ENCODE measurements around the gene KMT2D.

The KMT2D gene

DNA sequence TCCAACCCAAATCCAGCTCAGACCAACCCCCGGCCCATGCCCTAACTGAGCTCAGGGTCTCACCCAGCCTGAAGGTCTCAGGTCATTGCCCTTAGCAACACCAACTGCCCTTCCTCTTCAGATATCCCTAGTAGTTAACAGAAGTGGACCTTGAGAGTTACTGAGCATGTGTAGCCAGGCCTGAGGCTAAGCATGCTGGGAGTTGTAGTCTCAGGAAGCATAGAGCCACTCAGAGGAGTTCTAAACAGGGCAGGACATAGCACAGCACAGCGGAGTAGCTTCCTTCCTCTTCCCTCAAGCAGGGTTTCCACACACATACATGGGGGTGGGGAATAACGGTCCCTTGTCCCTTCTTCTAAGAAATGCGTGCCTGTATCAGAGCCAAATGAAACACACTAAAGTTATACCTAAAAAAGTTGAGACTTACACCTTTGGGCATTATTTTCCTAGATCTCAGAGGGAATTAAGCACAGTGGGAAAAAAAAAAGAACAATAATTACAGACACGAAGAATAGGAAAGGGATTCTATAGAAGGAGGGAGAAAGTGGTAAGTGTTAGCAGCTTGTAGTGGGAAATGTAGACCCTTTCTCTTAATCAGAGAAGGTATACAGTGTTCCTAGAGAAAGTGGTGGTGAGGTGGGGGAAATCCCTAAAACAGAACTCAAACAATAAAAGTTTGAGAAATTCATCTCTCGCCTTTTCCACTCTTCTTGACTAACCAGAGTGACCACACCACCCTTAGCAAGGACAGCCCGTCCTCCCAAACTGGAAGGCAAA, 4.4 kb downstream of the KMT2D start:
- ChIA-PET CTCF (interaction anchor here (1.1 to 4.0 kb wide), 8 partner anchors 8 to 59 kb away, joined by 3 to 30 read pairs (median 5); no protein-coding TSS in a partner anchor), POLR2A (interaction anchor here (0.7 to 1.3 kb wide), 3 partner anchors 8 to 75 kb away, joined by 3 to 4 read pairs (median 3); partner anchors contain the start of gene TUBA1B)
- TF ChIP-seq, protein P1, sequence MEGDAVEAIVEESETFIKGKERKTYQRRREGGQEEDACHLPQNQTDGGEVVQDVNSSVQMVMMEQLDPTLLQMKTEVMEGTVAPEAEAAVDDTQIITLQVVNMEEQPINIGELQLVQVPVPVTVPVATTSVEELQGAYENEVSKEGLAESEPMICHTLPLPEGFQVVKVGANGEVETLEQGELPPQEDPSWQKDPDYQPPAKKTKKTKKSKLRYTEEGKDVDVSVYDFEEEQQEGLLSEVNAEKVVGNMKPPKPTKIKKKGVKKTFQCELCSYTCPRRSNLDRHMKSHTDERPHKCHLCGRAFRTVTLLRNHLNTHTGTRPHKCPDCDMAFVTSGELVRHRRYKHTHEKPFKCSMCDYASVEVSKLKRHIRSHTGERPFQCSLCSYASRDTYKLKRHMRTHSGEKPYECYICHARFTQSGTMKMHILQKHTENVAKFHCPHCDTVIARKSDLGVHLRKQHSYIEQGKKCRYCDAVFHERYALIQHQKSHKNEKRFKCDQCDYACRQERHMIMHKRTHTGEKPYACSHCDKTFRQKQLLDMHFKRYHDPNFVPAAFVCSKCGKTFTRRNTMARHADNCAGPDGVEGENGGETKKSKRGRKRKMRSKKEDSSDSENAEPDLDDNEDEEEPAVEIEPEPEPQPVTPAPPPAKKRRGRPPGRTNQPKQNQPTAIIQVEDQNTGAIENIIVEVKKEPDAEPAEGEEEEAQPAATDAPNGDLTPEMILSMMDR (IDR thresholded peaks at IDR 0.05; ENCODE audit: control extremely low read depth, extremely low read depth, low read depth, missing control alignments): no peak
- peak; percentile 86 for DNase-seq (ENCODE audit: extremely low spot score)

DNA sequence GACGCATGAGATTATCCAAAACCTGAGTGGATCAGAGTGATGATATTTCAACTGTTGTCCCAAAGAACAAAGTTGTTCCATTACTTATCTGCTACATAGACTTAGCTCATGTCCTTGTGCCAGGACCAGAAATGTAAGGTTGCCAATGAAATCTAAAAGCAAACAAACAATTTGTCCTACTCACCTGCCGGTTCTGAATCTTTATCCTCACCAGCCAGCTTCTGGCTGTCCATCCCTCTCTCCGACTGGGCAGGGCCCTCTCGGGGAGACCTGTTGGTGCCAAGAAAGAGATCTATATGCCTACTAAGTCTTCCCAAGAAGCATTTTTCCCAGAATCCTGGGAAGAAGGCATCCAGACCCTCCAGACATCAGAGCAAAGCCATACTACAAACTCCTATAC, 5.5 kb downstream of the KMT2D start:
- TF ChIP-seq, protein P1 (IDR thresholded peaks at IDR 0.05; ENCODE audit: control extremely low read depth, extremely low read depth, low read depth, missing control alignments): no peak
- POLR2A ChIA-PET: interaction anchor here (1.3 kb wide), 1 partner anchor 9 kb away, joined by 4 read pairs; no protein-coding TSS in a partner anchor
- CTCF ChIA-PET: interaction anchor here (1.1 to 4.0 kb wide), 5 partner anchors 9 to 58 kb away, joined by 3 to 30 read pairs (median 4); no protein-coding TSS in a partner anchor
- no peak for DNase-seq (ENCODE audit: extremely low spot score)

- TF ChIP-seq, protein P1 (IDR thresholded peaks at IDR 0.05; ENCODE audit: control extremely low read depth, extremely low read depth, low read depth, missing control alignments): no peak
- DNase-seq (ENCODE audit: extremely low spot score): no peak
- ChIA-PET POLR2A (interaction anchor here (1.3 kb wide), 1 partner anchor 9 kb away, joined by 4 read pairs; no protein-coding TSS in a partner anchor), CTCF (interaction anchor here (1.1 to 4.0 kb wide), 4 partner anchors 9 to 40 kb away, joined by 3 to 30 read pairs (median 6); no protein-coding TSS in a partner anchor)
These were observed 6.1 kb downstream of the KMT2D start for GRCh38 chr12:49054524-49054923.

GRCh38 chr12:49054096-49054495, 6.5 kb downstream of the KMT2D start:
- DNase-seq (ENCODE audit: extremely low spot score): no peak
- POLR2A ChIA-PET: no interaction called here
- CTCF ChIA-PET: interaction anchor here (1.1 to 4.0 kb wide), 2 partner anchors 9 to 10 kb away, joined by 4 to 30 read pairs; no protein-coding TSS in a partner anchor
- TF ChIP-seq, protein P1 (IDR thresholded peaks at IDR 0.05; ENCODE audit: control extremely low read depth, extremely low read depth, low read depth, missing control alignments): no peak

GRCh38 chr12:49052451-49053208, 8.0 kb downstream of the KMT2D start:
- ChIA-PET CTCF (interaction anchor here (1.0 to 4.0 kb wide), 3 partner anchors 8 to 199 kb away, joined by 3 to 30 read pairs (median 3); no protein-coding TSS in a partner anchor), POLR2A (no interaction called here)
- DNase-seq (ENCODE audit: extremely low spot score): no peak
- TF ChIP-seq, protein P1 (IDR thresholded peaks at IDR 0.05; ENCODE audit: control extremely low read depth, extremely low read depth, low read depth, missing control alignments): no peak

DNA sequence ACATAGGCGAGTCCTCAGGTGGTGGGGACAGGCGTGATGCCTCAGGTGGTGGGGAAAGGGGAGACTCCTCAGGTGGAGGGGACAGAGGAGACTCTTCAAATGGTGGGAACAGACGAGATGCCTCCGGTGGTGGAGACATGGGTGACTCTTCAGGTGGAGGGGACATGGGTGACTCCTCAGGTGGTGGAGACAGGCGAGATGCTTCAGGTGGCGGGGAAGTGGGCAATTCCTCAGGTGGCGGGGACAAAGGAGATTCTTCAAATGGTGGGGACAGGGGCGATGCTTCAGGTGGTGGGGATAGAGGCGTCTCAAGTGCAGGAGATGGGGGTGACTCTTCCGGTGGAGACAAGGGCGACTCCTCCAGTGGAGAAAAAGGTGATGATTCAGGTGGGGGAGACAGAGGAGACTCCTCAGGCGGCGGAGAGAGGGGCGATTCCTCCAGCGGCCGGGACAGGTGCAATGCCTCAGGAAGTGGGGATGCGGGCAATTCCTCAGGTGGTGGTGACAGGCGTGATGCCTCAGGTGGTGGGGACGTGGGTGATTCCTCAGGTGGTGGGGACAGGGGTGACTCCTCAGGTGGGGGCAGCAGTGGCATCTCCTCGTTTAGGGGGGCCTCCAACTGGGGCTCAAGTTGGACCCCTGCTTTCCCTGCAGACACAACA, 8.7 kb downstream of the KMT2D start:
- TF ChIP-seq, protein P1 (IDR thresholded peaks at IDR 0.05; ENCODE audit: control extremely low read depth, extremely low read depth, low read depth, missing control alignments): no peak
- DNase-seq (ENCODE audit: extremely low spot score): no peak
- CTCF ChIA-PET: interaction anchor here (1.0 to 1.3 kb wide), 2 partner anchors 8 to 199 kb away, joined by 3 read pairs; no protein-coding TSS in a partner anchor
- POLR2A ChIA-PET: no interaction called here

Measured in GM10248 (cell line).